ENCODE measurements around the gene MMD.
"Not testable (repeated sequence)": the region's sequence is repeated elsewhere in the genome, so short reads cannot be mapped to it uniquely, and the experiment has no call there.

The MMD gene

GRCh38 chr17:55443904-55444303 is 22.3 kb upstream of the MMD start:
- DNase-seq, result no peak

- no peak for DNase-seq
These were observed 21.5 kb upstream of the MMD start for GRCh38 chr17:55442953-55443683.

DNA sequence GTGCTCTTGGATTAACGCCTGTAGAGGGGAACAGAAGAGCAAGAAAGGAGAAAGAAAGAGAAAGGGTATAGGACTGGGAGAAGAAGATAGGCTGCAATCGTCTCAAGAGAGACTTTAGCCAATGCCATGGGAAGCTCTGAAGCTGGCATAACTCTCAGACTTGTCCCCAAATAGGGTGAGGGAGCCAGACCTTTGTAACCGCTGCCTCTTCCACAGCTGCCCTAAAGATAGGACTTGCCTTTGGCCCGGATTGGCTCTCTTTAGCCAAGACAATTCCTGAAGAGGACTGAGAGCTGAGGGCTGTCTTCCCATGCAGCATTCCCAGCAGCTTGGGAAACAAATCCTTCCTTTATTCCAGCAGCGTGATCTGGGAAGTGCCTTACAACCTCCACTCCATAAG is 20.8 kb upstream of the MMD start:
- DNase-seq, result no peak

- DNase-seq, result no peak
These were observed 19.9 kb upstream of the MMD start for GRCh38 chr17:55441544-55441943.

DNA sequence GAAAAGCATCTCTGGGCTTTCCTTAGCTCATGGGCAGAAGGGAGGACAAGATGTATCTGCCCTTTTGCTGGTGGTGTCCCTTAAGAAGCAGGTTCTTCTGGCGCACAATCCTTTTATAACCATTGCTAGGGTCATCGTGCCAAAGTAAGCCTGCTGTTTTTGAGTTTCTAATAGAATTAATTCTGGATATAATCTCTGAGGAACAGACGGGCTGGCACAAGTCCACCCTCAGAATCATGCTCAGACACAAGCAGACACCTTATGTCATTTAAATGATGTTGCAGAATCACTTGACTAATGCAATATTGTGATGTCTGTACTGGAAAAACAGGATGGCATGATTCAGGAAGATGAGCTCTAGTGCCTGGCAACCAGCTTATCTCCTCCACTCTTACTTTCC is 18.8 kb upstream of the MMD start:
- DNase-seq, result no peak

DNA sequence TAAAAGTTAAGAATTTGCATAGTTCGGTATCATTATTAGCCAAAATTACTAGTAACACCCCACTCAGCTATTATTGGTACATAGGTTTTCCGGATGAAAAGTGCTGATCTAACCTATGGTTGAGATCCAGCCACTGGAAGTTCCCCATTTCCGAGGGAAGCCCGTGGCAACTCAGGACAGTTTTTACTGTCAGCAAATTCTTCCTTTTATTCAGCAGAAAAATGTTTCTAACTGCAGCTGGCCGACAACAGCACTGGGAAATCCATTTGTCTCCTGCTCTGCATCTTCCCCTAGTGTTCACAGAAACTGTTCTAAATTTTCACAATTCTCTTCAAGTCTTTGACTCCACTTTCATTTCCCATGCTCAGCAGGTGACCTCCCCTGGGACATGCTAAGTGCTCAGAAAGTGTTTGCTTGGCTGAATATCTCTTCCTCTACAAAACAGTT is 15.5 kb upstream of the MMD start:
- DNase-seq, result peak in 1 of 2 experiments; percentile 25

DNA sequence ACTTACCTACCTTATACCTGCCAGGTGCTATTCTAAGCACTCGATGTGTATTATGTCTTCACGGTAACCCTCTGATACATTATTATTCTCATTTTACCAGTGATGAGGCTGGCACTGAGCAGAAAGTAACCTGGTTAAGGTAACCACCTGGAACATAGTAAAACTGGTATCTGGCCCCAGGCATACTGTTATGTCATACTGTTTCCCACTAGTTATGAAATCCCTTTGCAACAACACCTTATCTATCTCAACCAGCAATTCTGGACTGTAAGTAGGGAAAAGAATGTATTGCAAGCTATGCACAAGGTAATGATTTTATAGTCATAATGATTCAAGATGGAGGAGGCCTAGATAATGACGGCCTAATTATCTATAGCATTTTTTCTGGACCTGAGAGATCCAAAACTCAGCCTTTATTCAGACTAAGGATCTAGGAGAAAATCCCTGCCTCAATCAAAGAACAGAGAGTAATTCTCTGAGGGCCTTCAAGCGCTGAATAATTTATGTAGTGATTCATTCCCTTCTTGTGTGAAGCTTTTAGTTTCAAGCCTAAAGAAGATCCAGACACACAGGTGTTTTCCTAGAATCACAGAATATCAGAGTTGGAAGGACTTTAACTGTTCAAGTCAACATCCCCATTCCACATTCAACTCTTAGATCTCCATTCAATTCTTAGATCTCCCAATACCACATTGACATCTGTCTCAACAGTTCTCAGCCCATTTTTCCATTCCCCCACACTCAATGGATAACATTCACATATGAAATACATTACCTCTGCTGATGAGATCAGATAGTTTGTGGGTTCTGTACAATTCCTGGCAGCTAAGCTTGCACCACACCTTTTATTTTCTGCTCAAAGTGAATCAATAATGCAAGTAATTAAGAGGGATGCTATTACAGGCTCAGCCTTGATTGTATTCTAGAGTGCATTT is 14.9 kb upstream of the MMD start:
- no peak for DNase-seq

DNA sequence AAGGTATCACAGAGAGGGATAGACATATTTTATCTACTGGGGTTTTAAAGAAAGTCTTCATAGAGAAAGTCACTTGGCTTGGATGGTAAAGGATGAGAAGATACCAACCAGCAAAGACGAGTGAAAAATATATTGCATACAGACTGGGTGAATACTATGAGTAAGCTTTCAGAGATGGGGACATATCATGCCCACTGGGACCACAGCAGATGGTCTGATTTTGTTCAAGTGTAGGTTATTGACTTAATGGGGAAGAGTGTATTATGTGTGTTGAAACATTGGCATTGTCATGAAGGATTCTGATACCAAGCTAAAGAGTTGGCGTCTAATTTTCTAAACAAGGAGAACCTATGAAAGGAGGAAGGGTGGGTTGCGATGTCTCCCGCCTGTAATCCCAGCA is 13.8 kb upstream of the MMD start:
- DNase-seq, result no peak

DNA sequence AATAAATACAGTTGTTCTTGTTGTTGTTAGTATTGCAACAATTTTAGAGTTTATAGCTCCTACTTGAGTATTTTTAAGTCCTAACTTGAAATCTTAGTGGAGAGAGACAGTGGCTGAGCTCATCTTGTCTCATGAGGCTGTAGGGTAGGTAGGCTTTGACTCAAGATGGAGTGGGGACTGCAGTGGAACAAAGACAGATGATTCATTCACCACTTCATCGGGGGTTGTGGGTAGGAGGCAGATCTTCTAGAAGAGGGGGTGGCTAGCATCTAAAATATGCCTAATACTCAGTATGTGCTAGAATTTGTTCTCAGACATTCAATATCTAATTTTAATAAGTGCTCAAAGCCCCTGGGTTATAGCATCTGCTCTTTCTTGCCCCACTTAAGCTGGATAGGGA is 13.1 kb upstream of the MMD start:
- DNase-seq, result no peak

GRCh38 chr17:55433629-55434422 is 12.2 kb upstream of the MMD start:
- DNase-seq, result peak in 1 of 2 experiments; percentile 6

- no peak for DNase-seq
These were observed 11.5 kb upstream of the MMD start for GRCh38 chr17:55433029-55433628.

GRCh38 chr17:55432358-55433028 is 10.9 kb upstream of the MMD start:
- no peak for DNase-seq

DNA sequence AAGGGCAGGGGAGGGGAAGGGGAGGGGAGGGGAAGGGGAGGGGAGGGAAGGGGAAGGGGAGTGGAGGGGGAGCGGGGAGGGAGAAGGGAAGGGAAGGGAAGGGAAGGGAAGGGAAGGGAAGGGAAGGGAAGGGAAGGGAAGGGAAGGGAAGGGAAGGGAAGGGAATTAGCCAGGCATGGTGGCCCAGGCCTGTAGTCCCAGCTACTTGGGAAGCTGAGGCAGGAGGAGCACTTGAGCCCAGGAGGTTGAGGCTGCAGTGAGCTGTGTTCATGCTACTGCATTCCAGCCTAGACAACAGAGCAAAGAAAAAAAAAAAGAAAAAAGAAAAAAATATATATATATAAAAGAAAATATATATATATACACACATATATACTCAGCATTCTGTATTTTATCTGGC is 10.3 kb upstream of the MMD start:
- DNase-seq, result not testable (repeated sequence)

GRCh38 chr17:55430541-55431288 is 9.1 kb upstream of the MMD start:
- DNase-seq, result no peak

DNA sequence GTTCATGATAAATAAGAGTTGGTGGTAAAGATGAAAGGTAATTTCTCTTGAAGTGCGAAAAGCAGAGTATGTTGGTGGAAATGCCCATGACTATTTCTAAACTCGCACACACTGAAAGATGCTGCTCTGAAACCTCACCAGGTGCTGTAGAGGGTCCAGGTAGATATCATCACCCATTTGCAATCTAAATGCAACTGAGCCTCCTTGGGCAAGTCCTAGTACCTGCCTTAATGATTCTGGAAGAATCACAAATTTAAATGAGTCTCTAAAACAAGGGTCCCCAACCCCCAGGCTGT is 5.9 kb upstream of the MMD start:
- no peak for DNase-seq

- DNase-seq, result no peak
These were observed 5.4 kb upstream of the MMD start for GRCh38 chr17:55426851-55427586.

- DNase-seq, result peak in 1 of 2 experiments; percentile 34
These were observed 3.4 kb upstream of the MMD start for GRCh38 chr17:55424893-55425540.

DNA sequence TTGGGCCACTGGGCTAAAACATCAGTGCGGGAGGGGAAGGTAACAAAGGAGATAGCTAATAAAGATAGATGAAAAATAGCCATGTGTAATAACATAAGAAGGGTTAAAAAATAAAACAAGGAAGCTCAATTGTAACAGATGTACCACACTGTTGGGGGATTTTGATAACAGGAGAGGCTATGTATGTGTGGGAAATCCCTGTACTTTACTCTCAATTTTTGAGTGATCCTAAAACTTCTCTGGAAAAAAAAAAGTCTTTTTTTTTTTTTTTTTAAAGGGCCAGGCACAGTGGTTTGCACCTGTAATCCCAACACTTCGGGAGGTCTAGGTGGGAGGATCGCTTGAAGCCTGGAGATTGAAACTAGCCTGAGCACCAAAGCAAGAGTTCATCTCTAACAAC is 1.9 kb upstream of the MMD start:
- no peak for DNase-seq

DNA sequence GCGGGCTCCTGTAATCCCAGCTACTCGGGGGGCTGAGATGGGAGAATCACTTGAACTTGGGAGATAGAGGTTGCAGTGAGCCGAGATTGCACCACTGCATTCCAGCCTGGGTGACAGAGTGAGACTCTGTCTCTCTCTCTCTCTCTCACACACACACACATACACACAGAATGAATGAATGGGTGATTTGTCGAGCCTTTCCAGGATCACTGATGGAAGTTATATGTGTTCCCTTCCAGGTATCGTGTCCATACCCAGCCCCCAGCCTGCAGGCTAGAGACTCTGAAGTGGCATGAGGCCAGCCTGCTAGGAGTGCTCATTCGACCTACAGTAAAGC is 1.2 kb upstream of the MMD start:
- DNase-seq, result not testable (repeated sequence)

DNA sequence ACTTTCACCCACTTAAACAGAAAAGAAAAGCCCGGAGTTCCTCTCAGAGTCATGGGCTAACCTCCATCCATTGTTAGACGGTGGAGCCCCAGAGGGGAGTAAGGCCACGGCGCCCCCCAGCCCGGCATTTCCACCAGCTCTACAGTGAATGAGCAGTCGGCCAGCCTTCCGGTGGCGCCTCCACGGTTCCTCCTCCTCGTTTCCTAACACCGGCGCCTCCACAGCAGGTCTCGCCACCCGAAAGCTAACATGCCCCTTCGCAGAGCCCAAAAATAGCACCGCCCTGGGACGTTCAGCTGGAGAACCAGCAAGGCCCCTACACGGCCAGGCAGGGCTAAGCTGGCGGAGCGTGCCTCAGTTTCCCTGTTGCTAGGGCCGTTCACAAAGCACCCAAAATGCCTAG is 858 bp downstream of the MMD start:
- DNase-seq, result peak in 1 of 2 experiments; percentile 39
